Measurements from ENCODE around the gene SLC38A10. TPM values are rescaled to one million over a fixed set of nuclear protein-coding genes. Genes with fewer than 3 reads are reported as not detected.

SLC38A10 gene
- total RNA-seq, 6 donors from 2014 or later, result 90.6 to 208 (median 110) TPM

DNA sequence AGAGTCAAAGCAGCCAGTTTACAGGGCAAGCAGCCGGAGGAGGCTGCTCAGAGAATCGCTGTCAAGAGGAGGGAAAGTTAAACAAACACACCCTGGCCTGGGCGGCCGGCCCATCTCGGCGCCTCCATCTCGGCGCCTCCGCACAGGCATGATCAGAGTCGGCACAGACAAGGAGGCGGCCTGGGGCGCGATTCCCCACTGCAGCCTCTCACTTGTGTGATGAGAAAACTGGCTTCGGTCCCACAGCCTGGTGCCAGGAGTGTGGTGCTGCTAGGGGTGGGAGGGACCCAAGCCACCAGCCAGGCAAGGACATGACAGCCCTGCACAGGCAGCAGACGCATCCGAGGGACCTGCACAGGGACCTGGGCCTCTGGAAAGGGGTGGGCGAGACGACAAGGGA lies 17.7 kb downstream of the SLC38A10 start:
- peaks cover 4 to 83% (median 60%) of the 10 kb centered on the region in 4 donors for H3K36me3 ChIP-seq
- WGBS, 2 donors, result 37 to 44% methylated on average over 13 to 18 of the region's 18 CpGs
- ATAC-seq (ENCODE audit: low FRiP score in 2 of 2) (peak; percentile 62 to 64), DNase-seq (peak; percentile 61 to 90)
- H3K27me3 ChIP-seq, result no peaks in the 10 kb centered on the region
- H3K4me3 ChIP-seq, result peak overlapping the region in 3 of 4 donors; percentile 8 to 33 (median 23)
- peak overlapping the region; percentile 32 to 78 (median 70) for H3K27ac ChIP-seq
- no peaks in the 10 kb centered on the region for H3K9me3 ChIP-seq
- TF ChIP-seq POLR2A (IDR thresholded peaks at IDR 0.05), result no peak
- no peak for TF ChIP-seq EP300 (IDR thresholded peaks at IDR 0.05)
- H3K4me1 ChIP-seq, result peaks cover 14 to 33% (median 22%) of the 10 kb centered on the region in 4 donors

DNA sequence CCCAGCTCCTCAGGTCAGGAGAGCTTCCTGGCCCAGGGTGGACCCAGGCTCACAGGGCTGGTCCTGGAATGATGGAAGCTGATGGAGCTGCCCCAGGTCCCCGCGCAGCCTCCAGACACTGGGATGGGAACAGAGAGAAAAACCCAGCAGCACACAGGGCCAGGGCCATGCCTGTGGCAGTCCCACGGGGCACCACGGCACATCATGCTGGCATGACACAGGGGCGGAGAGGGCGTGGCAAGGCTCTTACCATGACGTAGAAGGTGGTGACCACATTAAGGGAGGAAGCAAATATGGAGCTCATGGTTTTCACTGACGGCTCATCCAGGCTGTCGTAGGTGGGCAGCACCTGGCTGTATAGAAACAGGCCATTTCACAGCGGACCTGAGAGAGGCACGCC lies 18.3 kb downstream of the SLC38A10 start:
- H3K4me1 ChIP-seq, result peaks cover 14 to 33% (median 24%) of the 10 kb centered on the region in 4 donors
- no peak for TF ChIP-seq POLR2AphosphoS5 (IDR thresholded peaks at IDR 0.05)
- TF ChIP-seq EP300 (IDR thresholded peaks at IDR 0.05), result no peak
- TF ChIP-seq, protein P1, sequence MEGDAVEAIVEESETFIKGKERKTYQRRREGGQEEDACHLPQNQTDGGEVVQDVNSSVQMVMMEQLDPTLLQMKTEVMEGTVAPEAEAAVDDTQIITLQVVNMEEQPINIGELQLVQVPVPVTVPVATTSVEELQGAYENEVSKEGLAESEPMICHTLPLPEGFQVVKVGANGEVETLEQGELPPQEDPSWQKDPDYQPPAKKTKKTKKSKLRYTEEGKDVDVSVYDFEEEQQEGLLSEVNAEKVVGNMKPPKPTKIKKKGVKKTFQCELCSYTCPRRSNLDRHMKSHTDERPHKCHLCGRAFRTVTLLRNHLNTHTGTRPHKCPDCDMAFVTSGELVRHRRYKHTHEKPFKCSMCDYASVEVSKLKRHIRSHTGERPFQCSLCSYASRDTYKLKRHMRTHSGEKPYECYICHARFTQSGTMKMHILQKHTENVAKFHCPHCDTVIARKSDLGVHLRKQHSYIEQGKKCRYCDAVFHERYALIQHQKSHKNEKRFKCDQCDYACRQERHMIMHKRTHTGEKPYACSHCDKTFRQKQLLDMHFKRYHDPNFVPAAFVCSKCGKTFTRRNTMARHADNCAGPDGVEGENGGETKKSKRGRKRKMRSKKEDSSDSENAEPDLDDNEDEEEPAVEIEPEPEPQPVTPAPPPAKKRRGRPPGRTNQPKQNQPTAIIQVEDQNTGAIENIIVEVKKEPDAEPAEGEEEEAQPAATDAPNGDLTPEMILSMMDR (IDR thresholded peaks at IDR 0.05), result no peak
- TF ChIP-seq POLR2A (IDR thresholded peaks at IDR 0.05), result no peak
- no peaks in the 10 kb centered on the region for H3K9me3 ChIP-seq
- ATAC-seq (ENCODE audit: low FRiP score in 2 of 2) (no peak), DNase-seq (peak in 1 of 2 donors; percentile 54)
- 64 to 73% methylated on average over 2 to 11 of the region's 11 CpGs for WGBS, 2 donors
- H3K36me3 ChIP-seq, result peaks cover 4 to 83% (median 61%) of the 10 kb centered on the region in 4 donors
- peak overlapping the region; percentile 32 to 78 (median 70) for H3K27ac ChIP-seq
- H3K27me3 ChIP-seq, result no peaks in the 10 kb centered on the region
- H3K4me3 ChIP-seq, result no peak overlapping the region

DNA sequence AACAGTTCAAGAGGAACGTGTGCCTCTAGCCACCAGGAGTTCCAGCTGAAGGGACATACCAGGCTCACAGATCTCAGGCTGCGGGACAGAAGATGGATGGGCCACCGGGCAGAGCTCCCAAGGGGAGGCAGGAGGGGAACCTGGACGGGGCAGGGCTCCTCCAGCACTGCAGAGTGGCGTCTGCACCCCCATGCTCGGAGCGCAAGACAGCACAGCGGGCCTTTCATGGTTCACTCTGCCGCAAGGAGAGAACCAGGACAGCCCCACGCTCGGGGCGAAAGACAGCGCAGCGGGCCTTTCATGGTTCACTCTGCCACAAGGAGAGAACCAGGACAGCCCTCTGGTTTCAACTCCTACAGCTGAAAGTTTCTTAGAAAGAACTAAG lies 20.6 kb downstream of the SLC38A10 start:
- ATAC-seq (ENCODE audit: low FRiP score in 2 of 2) (no peak), DNase-seq (no peak)
- no peaks in the 10 kb centered on the region for H3K27me3 ChIP-seq
- no peaks in the 10 kb centered on the region for H3K9me3 ChIP-seq
- H3K4me3 ChIP-seq, result no peak overlapping the region
- H3K4me1 ChIP-seq, result peaks cover 14 to 33% (median 24%) of the 10 kb centered on the region in 4 donors
- TF ChIP-seq POLR2A (IDR thresholded peaks at IDR 0.05), result no peak
- TF ChIP-seq POLR2AphosphoS5 (IDR thresholded peaks at IDR 0.05), result no peak
- TF ChIP-seq, protein P1 (IDR thresholded peaks at IDR 0.05), result no peak
- TF ChIP-seq EP300 (IDR thresholded peaks at IDR 0.05), result no peak
- 98 to 100% methylated on average over 14 of the region's 14 CpGs for WGBS, 2 donors
- H3K27ac ChIP-seq, result no peak overlapping the region
- H3K36me3 ChIP-seq, result peaks cover 4 to 80% (median 63%) of the 10 kb centered on the region in 4 donors

DNA sequence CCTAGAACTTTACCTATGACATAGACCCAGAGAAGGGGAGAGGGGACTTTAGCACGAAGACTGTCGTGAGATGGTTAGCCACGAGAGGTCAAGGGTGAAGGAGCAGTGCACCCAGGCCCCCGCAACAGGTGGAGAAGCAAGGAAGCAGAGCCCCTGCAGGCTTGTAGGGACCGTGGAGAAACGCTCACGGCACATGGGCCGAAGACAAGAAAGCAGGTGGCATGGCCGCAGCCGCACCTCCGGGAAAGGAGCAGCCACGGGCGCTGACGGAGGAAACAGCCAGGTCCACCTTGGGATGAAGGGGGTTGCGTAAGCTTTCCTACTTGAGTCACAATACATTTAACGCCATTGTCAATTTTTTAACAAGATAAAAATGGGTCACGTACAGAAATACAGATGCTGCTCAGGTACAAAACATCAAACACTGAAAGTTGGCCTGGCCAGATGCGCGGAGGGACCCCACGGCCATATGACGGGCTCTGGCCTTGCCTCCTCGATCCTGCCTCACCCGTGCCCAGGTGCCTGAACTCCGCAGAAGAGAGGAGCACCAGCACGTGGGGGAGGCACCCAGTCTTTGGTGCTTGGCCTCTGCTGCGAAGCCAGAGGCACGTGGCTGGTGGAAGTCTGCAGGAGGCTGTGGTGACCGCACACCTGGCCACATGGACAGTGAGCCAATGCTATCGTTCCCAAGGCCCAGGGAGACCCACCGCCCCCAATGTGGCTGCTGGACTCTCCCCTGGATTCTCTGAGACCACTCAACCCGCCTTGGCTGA lies 21.2 kb downstream of the SLC38A10 start:
- 89 to 92% methylated on average over 27 to 30 of the region's 31 CpGs for WGBS, 2 donors

DNA sequence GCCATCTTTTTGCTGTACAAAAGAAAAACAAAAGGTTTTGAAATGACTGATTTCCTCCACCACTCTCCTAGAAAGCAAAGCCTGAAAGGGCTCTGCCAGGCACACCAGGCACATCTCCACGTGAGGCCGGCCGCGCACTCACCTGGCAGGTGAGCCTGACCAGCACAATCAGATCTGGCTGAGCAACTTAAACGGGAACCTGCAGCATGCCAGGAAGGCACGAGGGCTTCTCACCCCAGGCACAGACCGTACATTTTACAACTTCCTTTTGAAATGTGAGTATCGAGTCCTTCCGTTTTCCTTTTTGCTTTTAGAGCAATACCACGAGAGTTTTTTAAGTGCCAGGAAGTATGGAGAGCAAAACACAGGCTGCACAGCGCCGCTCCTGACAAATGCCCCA lies 22.5 kb downstream of the SLC38A10 start:
- Histone ChIP-seq H3K4me1 (peaks cover 11 to 25% (median 15%) of the 10 kb centered on the region in 4 donors), H3K36me3 (peaks cover 0 to 82% (median 65%) of the 10 kb centered on the region in 4 donors), H3K9me3 (no peaks in the 10 kb centered on the region), H3K4me3 (no peak overlapping the region), H3K27ac (peak overlapping the region in 2 of 4 donors; percentile 52 to 68), H3K27me3 (no peaks in the 10 kb centered on the region)
- WGBS, 2 donors, result 60 to 70% methylated on average over 12 of the region's 12 CpGs
- no peak for ATAC-seq (ENCODE audit: low FRiP score in 2 of 2)
- TF ChIP-seq POLR2A (IDR thresholded peaks at IDR 0.05), result no peak
- TF ChIP-seq EP300 (IDR thresholded peaks at IDR 0.05), result no peak
- TF ChIP-seq, protein P1 (IDR thresholded peaks at IDR 0.05), result no peak
- no peak for TF ChIP-seq POLR2AphosphoS5 (IDR thresholded peaks at IDR 0.05)
- peak; percentile 79 to 85 for DNase-seq

More for the DNA sequence above, 21.2 kb downstream of the SLC38A10 start:
- TF ChIP-seq, protein P1 (IDR thresholded peaks at IDR 0.05), result no peak
- TF ChIP-seq EP300 (IDR thresholded peaks at IDR 0.05) (no peak), POLR2AphosphoS5 (IDR thresholded peaks at IDR 0.05) (no peak), POLR2A (IDR thresholded peaks at IDR 0.05) (no peak)
- no peaks in the 10 kb centered on the region for H3K9me3 ChIP-seq
- ATAC-seq (ENCODE audit: low FRiP score in 2 of 2), result no peak
- peaks cover 14 to 32% (median 24%) of the 10 kb centered on the region in 4 donors for H3K4me1 ChIP-seq
- H3K4me3 ChIP-seq, result no peak overlapping the region
- H3K27ac ChIP-seq, result no peak overlapping the region
- H3K36me3 ChIP-seq, result peaks cover 0 to 78% (median 63%) of the 10 kb centered on the region in 4 donors
- no peaks in the 10 kb centered on the region for H3K27me3 ChIP-seq
- DNase-seq, result no peak
